ENCODE data around the gene SPATA18. TPM values are rescaled to one million over a fixed set of nuclear protein-coding genes. Genes with fewer than 3 reads are reported as not detected.

The SPATA18 gene
- total and polyA plus RNA-seq, 2 of the 13 experiments (the other 11 are each of a cell fraction or from before 2014, with no cell fraction given) = 5.7 to 13.2 TPM

DNA sequence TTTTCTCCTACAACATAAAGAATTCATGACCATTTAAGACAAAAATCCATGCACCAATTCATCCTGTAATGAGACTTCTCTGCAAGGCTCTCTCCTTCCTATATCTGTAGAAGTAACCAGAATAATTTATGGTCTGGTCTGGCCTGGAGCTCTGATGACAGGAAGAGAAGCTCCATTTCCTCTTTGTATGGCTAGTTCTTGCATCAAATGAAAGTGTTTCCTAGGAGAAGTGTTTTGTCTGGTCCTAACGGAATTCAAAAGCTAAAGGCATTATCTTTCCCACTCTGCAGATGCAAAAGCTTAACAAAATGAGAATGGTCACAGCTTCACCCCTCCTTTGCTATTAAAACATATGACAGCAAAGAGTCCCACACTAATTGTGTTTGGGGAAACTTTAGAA is 55.1 kb downstream of the SPATA18 start:
- POLR2A ChIA-PET = no interaction called here
- no peaks in the 10 kb centered on the region for H4K20me1 ChIP-seq (ENCODE audit: insufficient read depth, low read length)
- no peak overlapping the region for H3K9ac ChIP-seq (ENCODE audit: insufficient read depth, low read depth, low read length)
- H3K79me2 ChIP-seq (ENCODE audit: insufficient read depth, low read length) = no peaks in the 10 kb centered on the region
- intact Hi-C loops (cut with micrococcal nuclease; ENCODE audit: unreplicated experiment) = no loop called here
- H3K36me3 ChIP-seq (replicated peaks in 1 of 2; ENCODE audit: control insufficient read depth in 1 of 2, insufficient read depth in 2 of 2, low read length in 2 of 2) = no peaks in the 10 kb centered on the region
- CTCF ChIA-PET (ENCODE audit: low intra/inter-chr PET ratio, low total read pairs) = no interaction called here
- DNase-seq (ENCODE audit: low spot score) (no peak), FAIRE-seq (no peak), ATAC-seq (no peak)
- H3K27ac ChIP-seq (ENCODE audit: extremely low read length, insufficient read depth, low read length) = no peak overlapping the region
- H2AFZ ChIP-seq (ENCODE audit: low read length) = no peak overlapping the region
- TF ChIP-seq, protein P1, sequence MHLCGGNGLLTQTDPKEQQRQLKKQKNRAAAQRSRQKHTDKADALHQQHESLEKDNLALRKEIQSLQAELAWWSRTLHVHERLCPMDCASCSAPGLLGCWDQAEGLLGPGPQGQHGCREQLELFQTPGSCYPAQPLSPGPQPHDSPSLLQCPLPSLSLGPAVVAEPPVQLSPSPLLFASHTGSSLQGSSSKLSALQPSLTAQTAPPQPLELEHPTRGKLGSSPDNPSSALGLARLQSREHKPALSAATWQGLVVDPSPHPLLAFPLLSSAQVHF (CRISPR knock-in tag; IDR thresholded peaks at IDR 0.05) = no peak
- no peak for TF ChIP-seq KLF15 (CRISPR knock-in tag; IDR thresholded peaks at IDR 0.05; ENCODE audit: borderline replicate concordance)
- TF ChIP-seq RXRB (CRISPR knock-in tag; IDR thresholded peaks at IDR 0.05; ENCODE audit: borderline replicate concordance) = no peak
- no peak for TF ChIP-seq MYC (CRISPR knock-in tag; IDR thresholded peaks at IDR 0.05; ENCODE audit: borderline replicate concordance)
- TF ChIP-seq ZNF235 (CRISPR knock-in tag; IDR thresholded peaks at IDR 0.05; ENCODE audit: borderline replicate concordance) = no peak
- TF ChIP-seq MAZ (IDR thresholded peaks at IDR 0.05; ENCODE audit: borderline replicate concordance, low read depth, low read length) = no peak
- no peak for TF ChIP-seq MAZ (CRISPR knock-in tag; IDR thresholded peaks at IDR 0.05; ENCODE audit: low read depth)
- no peak for TF ChIP-seq ARNT (IDR thresholded peaks at IDR 0.05)
- no peak for TF ChIP-seq NR3C1 (CRISPR knock-in tag; IDR thresholded peaks at IDR 0.05)
- TF ChIP-seq RCOR2 (CRISPR knock-in tag; IDR thresholded peaks at IDR 0.05) = no peak
- no peak for TF ChIP-seq KLF13 (CRISPR knock-in tag; IDR thresholded peaks at IDR 0.05)
- TF ChIP-seq, protein P2, sequence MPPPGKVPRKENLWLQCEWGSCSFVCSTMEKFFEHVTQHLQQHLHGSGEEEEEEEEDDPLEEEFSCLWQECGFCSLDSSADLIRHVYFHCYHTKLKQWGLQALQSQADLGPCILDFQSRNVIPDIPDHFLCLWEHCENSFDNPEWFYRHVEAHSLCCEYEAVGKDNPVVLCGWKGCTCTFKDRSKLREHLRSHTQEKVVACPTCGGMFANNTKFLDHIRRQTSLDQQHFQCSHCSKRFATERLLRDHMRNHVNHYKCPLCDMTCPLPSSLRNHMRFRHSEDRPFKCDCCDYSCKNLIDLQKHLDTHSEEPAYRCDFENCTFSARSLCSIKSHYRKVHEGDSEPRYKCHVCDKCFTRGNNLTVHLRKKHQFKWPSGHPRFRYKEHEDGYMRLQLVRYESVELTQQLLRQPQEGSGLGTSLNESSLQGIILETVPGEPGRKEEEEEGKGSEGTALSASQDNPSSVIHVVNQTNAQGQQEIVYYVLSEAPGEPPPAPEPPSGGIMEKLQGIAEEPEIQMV (CRISPR knock-in tag; IDR thresholded peaks at IDR 0.05; ENCODE audit: low read depth) = no peak
- TF ChIP-seq PAF1 (CRISPR knock-in tag; IDR thresholded peaks at IDR 0.05) = no peak
- no peak for TF ChIP-seq SMAD1 (CRISPR knock-in tag; IDR thresholded peaks at IDR 0.05; ENCODE audit: borderline replicate concordance, low read depth)
- no peaks in the 10 kb centered on the region for H3K27me3 ChIP-seq (ENCODE audit: control insufficient read depth in 1 of 2, insufficient read depth in 2 of 2, low read length in 2 of 2)
- no TSS peak for BruUV-seq (replicated peaks)
- no peak overlapping the region for H3K4me3 ChIP-seq (replicated peaks in 1 of 3; ENCODE audit: insufficient read depth in 1 of 3, low read depth in 2 of 3, low read length in 3 of 3)
- H3K4me1 ChIP-seq (ENCODE audit: insufficient read depth, low read length) = no peaks in the 10 kb centered on the region
- no peak overlapping the region for H3K4me2 ChIP-seq (ENCODE audit: low read depth, low read length)
- WGBS (ENCODE audit: low lambda C conversion rate) = 6% methylated on average over 1 of the region's 1 CpG
- in situ Hi-C loops (cut with HindIII; ENCODE audit: extremely low pct_ligation_motif_present, low pct_unique_long_range_greater_than_20kb) = no loop called here
- no peaks in the 10 kb centered on the region for H3K9me3 ChIP-seq (ENCODE audit: low read length)

All from HepG2 (cell line).